HG03521 (cell line): ENCODE results near the gene MPC2.
"Not testable (repeated sequence)": the region's sequence is repeated elsewhere in the genome, so short reads cannot be mapped to it uniquely, and the experiment has no call there.

ENCODE experiments used
- ATAC-seq: cut with Tn5 transposase; IDR thresholded peaks from one replicate; pipeline ENCODE4 v1.9.1; 2021; ENCODE audit warnings: mild to moderate bottlenecking, moderate library complexity; ENCODE audit not compliant: unreplicated experiment

The MPC2 gene

GRCh38 chr1:167909691-167910180, 27.1 kb downstream of the MPC2 start:
- ATAC-seq, result no peak

- no peak for ATAC-seq
Observed at GRCh38 chr1:167905671-167906070, 31.2 kb downstream of the MPC2 start.

GRCh38 chr1:167905182-167905581, 31.7 kb downstream of the MPC2 start:
- no peak for ATAC-seq

GRCh38 chr1:167904652-167905130, 32.2 kb downstream of the MPC2 start:
- no peak for ATAC-seq

GRCh38 chr1:167900907-167901306, 36.0 kb downstream of the MPC2 start:
- no peak for ATAC-seq

GRCh38 chr1:167899253-167899681, 37.6 kb downstream of the MPC2 start:
- ATAC-seq, result no peak

GRCh38 chr1:167898578-167899222, 38.2 kb downstream of the MPC2 start:
- ATAC-seq, result no peak

GRCh38 chr1:167893798-167894197, 43.1 kb downstream of the MPC2 start:
- ATAC-seq, result no peak

GRCh38 chr1:167890400-167890799, 46.5 kb downstream of the MPC2 start:
- no peak for ATAC-seq

- ATAC-seq, result not testable (repeated sequence)
Observed at GRCh38 chr1:167887187-167887586, 49.7 kb downstream of the MPC2 start.

- ATAC-seq, result no peak
Observed at GRCh38 chr1:167882376-167882775, 54.5 kb downstream of the MPC2 start.

GRCh38 chr1:167881786-167882185, 55.1 kb downstream of the MPC2 start:
- ATAC-seq, result no peak

- no peak for ATAC-seq
Observed at GRCh38 chr1:167881069-167881468, 55.8 kb downstream of the MPC2 start.

- no peak for ATAC-seq
Observed at GRCh38 chr1:167880580-167881021, 56.3 kb downstream of the MPC2 start.

GRCh38 chr1:167879508-167879907, 57.4 kb downstream of the MPC2 start:
- no peak for ATAC-seq

- ATAC-seq, result no peak
Observed at GRCh38 chr1:167878372-167879160, 58.3 kb downstream of the MPC2 start.

- no peak for ATAC-seq
Observed at GRCh38 chr1:167876597-167877175, 60.2 kb downstream of the MPC2 start.

GRCh38 chr1:167871331-167871730, 65.5 kb downstream of the MPC2 start:
- ATAC-seq, result no peak

GRCh38 chr1:167869157-167870001, 67.5 kb downstream of the MPC2 start:
- ATAC-seq, result not testable (repeated sequence)

GRCh38 chr1:167866739-167867414, 70.0 kb downstream of the MPC2 start:
- ATAC-seq, result not testable (repeated sequence)
